Neural crest cell (in vitro differentiated cells): Measurements from ENCODE around the gene PPTC7. TPM values are rescaled to one million over a fixed set of nuclear protein-coding genes. Genes with fewer than 3 reads are reported as not detected.

Experiments used
- DNase-seq: peaks from one replicate; pipeline ENCODE4 v3.0.0; 2021; ENCODE audit warnings: low read depth, mixed read lengths, low spot score
- H3K27ac Mint-ChIP-seq: one replicate; pipeline ENCODE4 v1.8.0; 2021; ENCODE audit warnings: mild to moderate bottlenecking, mixed read lengths; ENCODE audit not compliant: unreplicated experiment
- H3K27me3 Mint-ChIP-seq: 2 replicates; pipeline ENCODE4 v1.8.0; 2021; ENCODE audit warnings: low read depth, mild to moderate bottlenecking, mixed read lengths
- H3K36me3 Mint-ChIP-seq: 2 replicates; pipeline ENCODE4 v1.8.0; 2021; ENCODE audit warnings: low read depth, mild to moderate bottlenecking, mixed read lengths
- H3K4me1 Mint-ChIP-seq: 2 replicates; pipeline ENCODE4 v1.8.0; 2021; ENCODE audit warnings: mixed read lengths
- H3K4me3 Mint-ChIP-seq: one replicate; pipeline ENCODE4 v1.8.0; 2021; ENCODE audit warnings: mild to moderate bottlenecking, mixed read lengths
- H3K9me3 Mint-ChIP-seq: 2 replicates; pipeline ENCODE4 v1.8.0; 2021; ENCODE audit warnings: mixed read lengths
- total RNA-seq: library from RNA; stranded (reverse); gene quantifications from 2 replicates; pipeline ENCODE4 v1.2.1, GENCODE V29; 2021
- TF ChIP-seq, protein P1 (sequence below): fragments of 200-600 bp; sonication (generic); conservative IDR thresholded peaks from 2 replicates; pipeline ENCODE4 v1.5.0; 2021; ENCODE audit warnings: antibody characterized with exemption, mild to moderate bottlenecking

The PPTC7 gene
- total RNA-seq, 1 donor from 2014 or later = 13.4 TPM

DNA sequence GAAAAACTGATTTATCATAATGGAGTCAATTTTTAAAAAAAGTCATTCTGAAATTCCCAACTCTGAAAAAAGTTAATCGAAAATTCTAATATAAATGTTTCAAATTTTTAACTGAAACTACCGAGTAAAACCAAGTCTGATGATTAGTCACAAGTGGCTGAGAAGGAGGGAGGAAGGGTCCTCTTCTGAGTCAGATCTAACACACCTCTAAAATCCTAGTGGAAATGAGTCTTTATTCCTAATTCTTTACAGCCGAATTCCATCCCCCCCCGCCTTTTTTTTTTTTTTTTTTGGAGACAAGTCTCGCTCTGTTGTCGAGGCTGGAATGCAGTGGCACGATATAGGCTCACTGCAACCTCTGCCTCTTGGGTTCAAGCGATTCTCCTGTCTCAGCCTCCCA lies 43.1 kb downstream of the PPTC7 start:
- Mint-ChIP-seq H3K27ac (no peak overlapping the region), H3K9me3 (no peaks in the 10 kb centered on the region), H3K4me1 (no peaks in the 10 kb centered on the region), H3K4me3 (no peak overlapping the region), H3K27me3 (no peaks in the 10 kb centered on the region), H3K36me3 (peaks cover 4% of the 10 kb centered on the region)
- TF ChIP-seq, protein P1, sequence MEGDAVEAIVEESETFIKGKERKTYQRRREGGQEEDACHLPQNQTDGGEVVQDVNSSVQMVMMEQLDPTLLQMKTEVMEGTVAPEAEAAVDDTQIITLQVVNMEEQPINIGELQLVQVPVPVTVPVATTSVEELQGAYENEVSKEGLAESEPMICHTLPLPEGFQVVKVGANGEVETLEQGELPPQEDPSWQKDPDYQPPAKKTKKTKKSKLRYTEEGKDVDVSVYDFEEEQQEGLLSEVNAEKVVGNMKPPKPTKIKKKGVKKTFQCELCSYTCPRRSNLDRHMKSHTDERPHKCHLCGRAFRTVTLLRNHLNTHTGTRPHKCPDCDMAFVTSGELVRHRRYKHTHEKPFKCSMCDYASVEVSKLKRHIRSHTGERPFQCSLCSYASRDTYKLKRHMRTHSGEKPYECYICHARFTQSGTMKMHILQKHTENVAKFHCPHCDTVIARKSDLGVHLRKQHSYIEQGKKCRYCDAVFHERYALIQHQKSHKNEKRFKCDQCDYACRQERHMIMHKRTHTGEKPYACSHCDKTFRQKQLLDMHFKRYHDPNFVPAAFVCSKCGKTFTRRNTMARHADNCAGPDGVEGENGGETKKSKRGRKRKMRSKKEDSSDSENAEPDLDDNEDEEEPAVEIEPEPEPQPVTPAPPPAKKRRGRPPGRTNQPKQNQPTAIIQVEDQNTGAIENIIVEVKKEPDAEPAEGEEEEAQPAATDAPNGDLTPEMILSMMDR = no peak
- DNase-seq = no peak

GRCh38 chr12:110538869-110539622 lies 44.1 kb downstream of the PPTC7 start:
- Mint-ChIP-seq H3K4me3 (no peak overlapping the region), H3K4me1 (no peaks in the 10 kb centered on the region), H3K36me3 (peaks cover 4% of the 10 kb centered on the region), H3K27me3 (no peaks in the 10 kb centered on the region), H3K27ac (peak overlapping the region; percentile 35), H3K9me3 (no peaks in the 10 kb centered on the region)
- no peak for DNase-seq
- TF ChIP-seq, protein P1 = no peak

GRCh38 chr12:110537605-110538409 lies 45.3 kb downstream of the PPTC7 start:
- Mint-ChIP-seq H3K9me3 (no peaks in the 10 kb centered on the region), H3K27ac (peak overlapping the region; percentile 62), H3K4me3 (no peak overlapping the region), H3K27me3 (no peaks in the 10 kb centered on the region), H3K4me1 (no peaks in the 10 kb centered on the region), H3K36me3 (no peaks in the 10 kb centered on the region)
- TF ChIP-seq, protein P1 = no peak
- DNase-seq = no peak

- no peak overlapping the region for H3K27ac Mint-ChIP-seq
- TF ChIP-seq, protein P1 = no peak
- H3K4me3 Mint-ChIP-seq = no peak overlapping the region
- no peaks in the 10 kb centered on the region for H3K36me3 Mint-ChIP-seq
- no peak for DNase-seq
- H3K4me1 Mint-ChIP-seq = no peaks in the 10 kb centered on the region
- no peaks in the 10 kb centered on the region for H3K9me3 Mint-ChIP-seq
- no peaks in the 10 kb centered on the region for H3K27me3 Mint-ChIP-seq
These were observed 46.1 kb downstream of the PPTC7 start for GRCh38 chr12:110536834-110537604.

DNA sequence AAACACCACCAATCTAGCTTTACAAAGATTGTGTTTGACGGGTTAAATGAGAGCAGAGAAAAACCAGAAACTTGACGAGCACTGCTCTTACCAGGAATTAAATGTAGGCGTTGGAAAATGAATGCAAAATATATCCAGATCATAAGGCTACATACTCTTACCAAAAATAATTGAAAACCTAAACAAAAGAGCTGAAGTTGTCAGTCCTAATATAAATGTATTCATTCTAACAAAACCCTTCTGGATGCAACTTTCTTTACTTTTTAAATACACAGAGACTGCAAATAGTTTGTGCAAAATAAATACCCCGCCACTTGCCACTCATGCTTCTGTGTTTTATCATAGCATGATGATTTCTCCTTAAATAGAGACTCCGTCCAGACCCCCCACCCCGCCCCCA lies 48.3 kb downstream of the PPTC7 start:
- TF ChIP-seq, protein P1 = no peak
- Mint-ChIP-seq H3K4me3 (no peak overlapping the region), H3K9me3 (no peaks in the 10 kb centered on the region), H3K27ac (no peak overlapping the region), H3K36me3 (no peaks in the 10 kb centered on the region), H3K4me1 (no peaks in the 10 kb centered on the region), H3K27me3 (no peaks in the 10 kb centered on the region)
- no peak for DNase-seq
